SK-N-SH (cell line): Measurements from ENCODE around the gene KLK14. TPM values are rescaled to one million over a fixed set of nuclear protein-coding genes. Genes with fewer than 3 reads are reported as not detected.

Experiments used
- CTCF ChIA-PET: fragments of 300-600, 350-600 bp; formaldehyde crosslinking; extraction: SDS; loops from one replicate; lab custom pipeline; 2021; lab: Yijun Ruan, JAX
- POLR2A ChIA-PET: fragments of 350-600 bp; sonication (Branson Sonifier 250); formaldehyde crosslinking; extraction: SDS; loops from one replicate; lab custom pipeline; 2020; ENCODE audit warnings: antibody characterized with exemption, inconsistent platforms; lab: Yijun Ruan, JAX
- DNase-seq: peaks from one replicate; pipeline ENCODE4 v3.0.0; 2012
- H2AFZ ChIP-seq: fragments of 200-600 bp; sonication (generic); 2 replicates; pipeline ENCODE4 v1.8.1; 2016; ENCODE audit warnings: antibody characterized with exemption, mild to moderate bottlenecking, low read depth
- H3F3A ChIP-seq: fragments of 200-600 bp; sonication (generic); replicated peaks from 2 replicates; pipeline ENCODE3; 2016; ENCODE audit warnings: antibody characterized with exemption, mild to moderate bottlenecking; ENCODE audit not compliant: insufficient read depth
- H3K27ac ChIP-seq, 2 experiments: fragments of 200-500 bp in 1 of 2; fragments of 200-600 bp in 1 of 2; sonication (Bioruptor generic) in 1 of 2; sonication (generic), shearing (Covaris generic) in 1 of 2; 2 replicates each; pipeline versions ENCODE4 v1.5.1 to v1.6.1; 2014 to 2016; ENCODE audit warnings: low read depth in 2 of 2, inconsistent platforms in 1 of 2, low read length in 1 of 2, mild to moderate bottlenecking in 1 of 2, mixed read lengths in 1 of 2
- H3K27me3 ChIP-seq: fragments of 200-600 bp; sonication (generic), shearing (Covaris generic); 2 replicates; pipeline ENCODE4 v1.6.1; 2016; ENCODE audit warnings: mixed run types; ENCODE audit not compliant: insufficient read depth
- H3K36me3 ChIP-seq, 2 experiments: fragments of 200-500 bp in 1 of 2; fragments of 200-600 bp in 1 of 2; sonication (Bioruptor generic) in 1 of 2; sonication (generic) in 1 of 2; replicated peaks in 1 of 2; 2 replicates each; pipeline versions ENCODE3 to v1.5.1; 2014 to 2016; ENCODE audit warnings: low read length in 1 of 2, mild to moderate bottlenecking in 1 of 2; ENCODE audit not compliant: insufficient read depth in 2 of 2, control insufficient read depth in 1 of 2
- H3K4me1 ChIP-seq, 2 experiments: fragments of 200-500 bp in 1 of 2; fragments of 200-600 bp in 1 of 2; sonication (Bioruptor generic) in 1 of 2; sonication (generic), shearing (Covaris generic) in 1 of 2; 2 replicates each; pipeline versions ENCODE4 v1.5.1 to v1.6.1; 2014 to 2016; ENCODE audit warnings: low read depth in 1 of 2, low read length in 1 of 2, mixed run types in 1 of 2; ENCODE audit not compliant: insufficient read depth in 2 of 2, control insufficient read depth in 1 of 2
- H3K4me2 ChIP-seq: fragments of 200-600 bp; sonication (generic), shearing (Covaris generic); 2 replicates; pipeline ENCODE4 v1.6.1; 2017; ENCODE audit warnings: mixed run types
- H3K4me3 ChIP-seq, 2 experiments: fragments of 200-500 bp in 1 of 2; fragments of 200-600 bp in 1 of 2; sonication (Bioruptor generic) in 1 of 2; sonication (generic), shearing (Covaris generic) in 1 of 2; 2 replicates each; pipeline versions ENCODE4 v1.5.1 to v1.8.1; 2014 to 2016; ENCODE audit warnings: low read depth in 2 of 2, inconsistent platforms in 1 of 2, low read length in 1 of 2, mild to moderate bottlenecking in 1 of 2, mixed read lengths in 1 of 2, moderate library complexity in 1 of 2
- H3K79me2 ChIP-seq: fragments of 200-600 bp; sonication (generic); 2 replicates; pipeline ENCODE4 v1.8.1; 2017; ENCODE audit warnings: mild to moderate bottlenecking; ENCODE audit not compliant: insufficient read depth
- H3K9ac ChIP-seq: fragments of 200-600 bp; sonication (generic); 2 replicates; pipeline ENCODE4 v1.6.1; 2017; ENCODE audit warnings: mixed run types
- H3K9me2 ChIP-seq: fragments of 200-600 bp; sonication (generic); 2 replicates; pipeline ENCODE4 v1.6.1; 2017; ENCODE audit warnings: mixed run types
- H3K9me3 ChIP-seq: fragments of 200-600 bp; sonication (generic); 2 replicates; pipeline ENCODE4 v1.6.1; 2017; ENCODE audit warnings: mixed run types, mild to moderate bottlenecking, moderate library complexity
- H4K20me1 ChIP-seq: fragments of 200-600 bp; sonication (generic); 2 replicates; pipeline ENCODE4 v1.6.1; 2017; ENCODE audit warnings: mild to moderate bottlenecking, mixed run types; ENCODE audit not compliant: insufficient read depth
- CHD2 ChIP-seq: fragments of 150-350 bp; IDR thresholded peaks from 2 replicates; pipeline ENCODE4 v1.6.1; 2018; ENCODE audit warnings: low read length; ENCODE audit not compliant: partially characterized antibody
- ELF1 ChIP-seq: IDR thresholded peaks from 2 replicates; pipeline ENCODE4 v1.4.0; 2012
- EP300 ChIP-seq, 2 experiments: IDR thresholded peaks; 2 replicates each; pipeline versions ENCODE4 v1.4.0 to v1.6.1; 2012; ENCODE audit warnings: borderline replicate concordance in 1 of 2, low read depth in 1 of 2, low read length in 1 of 2
- FOSL2 ChIP-seq: IDR thresholded peaks from 2 replicates; pipeline ENCODE4 v1.4.0; 2012; ENCODE audit warnings: low read depth, mild to moderate bottlenecking, moderate library complexity, borderline replicate concordance
- FOXJ3 ChIP-seq: sonication (generic); formaldehyde crosslinking; IDR thresholded peaks from 2 replicates; pipeline ENCODE4 v1.5.1; 2020; ENCODE audit warnings: mild to moderate bottlenecking, missing genetic modification reagents
- IRF3 ChIP-seq: fragments of 150-350 bp; IDR thresholded peaks from 2 replicates; pipeline ENCODE4 v1.6.1; 2016; ENCODE audit warnings: mild to moderate bottlenecking, low read depth, low read length
- JUND ChIP-seq: IDR thresholded peaks from 2 replicates; pipeline ENCODE4 v1.4.0; 2012
- MEF2A ChIP-seq: IDR thresholded peaks from 2 replicates; pipeline ENCODE4 v1.4.0; 2012; ENCODE audit warnings: low read depth, borderline replicate concordance
- NRF1 ChIP-seq: IDR thresholded peaks from 2 replicates; pipeline ENCODE4 v1.6.1; 2012; ENCODE audit warnings: low read depth, mild to moderate bottlenecking, low read length
- PBX3 ChIP-seq: IDR thresholded peaks from 2 replicates; pipeline ENCODE4; 2012
- RAD21 ChIP-seq: IDR thresholded peaks from 2 replicates; pipeline ENCODE4 v1.6.1; 2012; ENCODE audit warnings: mild to moderate bottlenecking, low read length
- RCOR1 ChIP-seq: fragments of 150-350 bp; IDR thresholded peaks from 2 replicates; pipeline ENCODE4 v1.6.1; 2017; ENCODE audit warnings: antibody characterized with exemption, low read length
- REST ChIP-seq: IDR thresholded peaks from 2 replicates; pipeline ENCODE4 v1.6.1; 2012; ENCODE audit warnings: mild to moderate bottlenecking, low read depth, low read length, moderate library complexity
- RXRA ChIP-seq: IDR thresholded peaks from 2 replicates; pipeline ENCODE4 v1.4.0; 2012; ENCODE audit warnings: low read depth, mild to moderate bottlenecking, borderline replicate concordance
- SIN3A ChIP-seq: IDR thresholded peaks from 2 replicates; pipeline ENCODE4 v1.6.1; 2012; ENCODE audit warnings: low read depth, mild to moderate bottlenecking, low read length, moderate library complexity, borderline replicate concordance
- SMC3 ChIP-seq: IDR thresholded peaks from 2 replicates; pipeline ENCODE4 v1.6.1; 2012; ENCODE audit warnings: low read depth, low read length, improper control_type of control experiment
- TAF1 ChIP-seq: IDR thresholded peaks from 2 replicates; pipeline ENCODE4 v1.6.1; 2012; ENCODE audit warnings: low read depth, mild to moderate bottlenecking, low read length, moderate library complexity, borderline replicate concordance
- USF1 ChIP-seq: IDR thresholded peaks from 2 replicates; pipeline ENCODE4 v1.4.0; 2012; ENCODE audit warnings: low read depth, borderline replicate concordance
- ZBTB33 ChIP-seq: IDR thresholded peaks from 2 replicates; pipeline ENCODE4 v1.4.0; 2012; ENCODE audit warnings: low read depth, borderline replicate concordance
- WGBS: methylation state at CpG from one replicate; pipeline ENCODE4 v1.1.6; 2017; ENCODE audit warnings: low lambda C conversion rate; 5-methylcytosine and 5-hydroxymethylcytosine counted together
- polyA plus RNA-seq, 3 experiments: library from polyadenylated mRNA; depleted of rRNA; stranded (reverse); fragments of >200 nt; gene quantifications; 2 replicates each; pipeline ENCODE4 v1.2.3, GENCODE V29; 2012

Gene KLK14
- polyA plus RNA-seq, 1 of the 3 experiments (the other 2 are of a cell fraction), result 0.26 TPM

GRCh38 chr19:51030631-51031030 is 52.1 kb downstream of the KLK14 start:
- H3K27ac ChIP-seq, result no peak overlapping the region
- no peaks in the 10 kb centered on the region for H3K9me3 ChIP-seq
- no peak overlapping the region for H2AFZ ChIP-seq
- ChIA-PET POLR2A (no interaction called here), CTCF (no interaction called here)
- no peak overlapping the region for H3K4me3 ChIP-seq
- H3K4me2 ChIP-seq, result no peak overlapping the region
- peaks cover 54% of the 10 kb centered on the region for H3K27me3 ChIP-seq
- no peaks in the 10 kb centered on the region for H3K4me1 ChIP-seq
- H3K9me2 ChIP-seq, result no peaks in the 10 kb centered on the region
- WGBS, result 10% methylated on average over 13 of the region's 13 CpGs
- peak; percentile 12 for DNase-seq
- no peaks in the 10 kb centered on the region for H3K79me2 ChIP-seq
- H3F3A ChIP-seq, result no peaks in the 10 kb centered on the region
- no peak overlapping the region for H3K9ac ChIP-seq
- TF ChIP-seq FOXJ3, result no peak
- no peak for TF ChIP-seq SIN3A
- TF ChIP-seq REST, result no peak
- TF ChIP-seq ZBTB33, result no peak
- no peak for TF ChIP-seq USF1
- no peak for TF ChIP-seq ELF1
- no peak for TF ChIP-seq EP300 (IDR thresholded peaks at IDR 0.05; ENCODE audit: borderline replicate concordance in 1 of 2, low read depth in 1 of 2, low read length in 1 of 2)
- TF ChIP-seq RAD21, result no peak
- TF ChIP-seq MEF2A, result no peak
- no peak for TF ChIP-seq IRF3
- TF ChIP-seq FOSL2, result no peak
- no peak for TF ChIP-seq SMC3
- TF ChIP-seq JUND, result no peak
- TF ChIP-seq TAF1, result no peak
- no peak for TF ChIP-seq RCOR1
- no peak for TF ChIP-seq NRF1
- no peak for TF ChIP-seq RXRA
- no peak for TF ChIP-seq PBX3
- TF ChIP-seq CHD2, result no peak
- H3K36me3 ChIP-seq, result no peaks in the 10 kb centered on the region
- H4K20me1 ChIP-seq, result no peaks in the 10 kb centered on the region
